HG03066 (cell line): ENCODE data around the gene RFC1.

ENCODE experiments used
- ATAC-seq: cut with Tn5 transposase; IDR thresholded peaks from one replicate; pipeline ENCODE4 v1.9.1; 2021; ENCODE audit warnings: low read depth; ENCODE audit not compliant: unreplicated experiment

Gene RFC1

DNA sequence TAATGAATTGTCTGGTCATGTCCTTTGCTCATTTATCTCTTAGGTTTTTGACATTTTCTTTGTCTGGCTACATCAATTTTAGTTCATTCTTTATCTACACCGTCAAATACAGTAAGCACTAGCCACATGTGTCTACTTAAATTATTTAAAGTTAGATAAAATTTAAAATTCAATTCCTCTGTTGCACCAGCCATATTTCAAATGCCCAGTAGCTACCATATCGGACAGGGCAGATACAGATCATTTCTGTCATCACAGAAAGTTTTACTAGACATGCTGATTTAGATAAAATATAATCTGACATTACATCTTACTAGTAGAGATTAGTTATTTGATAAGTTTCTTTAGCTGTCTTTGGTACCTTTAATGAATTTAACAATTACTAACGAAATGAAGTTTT is 122.7 kb downstream of the RFC1 start:
- no peak for ATAC-seq
